NT2/D1 (cell line): ENCODE data around the gene NPHP3.

Experiments used
- YY1 ChIP-seq: IDR thresholded peaks from 2 replicates; pipeline ENCODE4 v1.6.1; 2011; ENCODE audit not compliant: insufficient read length, insufficient read depth
- ZNF274 ChIP-seq: IDR thresholded peaks from 2 replicates; pipeline ENCODE4 v1.6.1; 2011; ENCODE audit warnings: mild to moderate bottlenecking, low read depth, low read length

- no peak for TF ChIP-seq YY1
- TF ChIP-seq ZNF274: no peak
Observed at GRCh38 chr3:132660811-132661070, 61.5 kb downstream of the NPHP3 start.
